Head of caudate nucleus (tissue), 42 donors: ENCODE data around the gene TECR.
"Not testable (repeated sequence)": the region's sequence is repeated elsewhere in the genome, so short reads cannot be mapped to it uniquely, and the experiment has no call there.

ENCODE experiments used
- DNase-seq, 42 donors: peaks; one replicate each; pipeline versions ENCODE4 v3.0.0 to v3.0.0-alpha.2; 2020 to 2021; ENCODE audit warnings: mixed read lengths in 7 of 42
- intact Hi-C: fragments of 100-400 bp; cut with DNase I; formaldehyde crosslinking; loops from one replicate; pipeline ENCODE4 v1.15.0; 2022

TECR gene

GRCh38 chr19:14570864-14571527 lies 41.6 kb downstream of the TECR start:
- intact Hi-C loops, result loop anchor here (5.0 to 10.0 kb wide), 2 partner anchors 121 to 314 kb away; partner anchors contain the start of genes OR7A17 and ZNF333
- DNase-seq, result no peak

DNA sequence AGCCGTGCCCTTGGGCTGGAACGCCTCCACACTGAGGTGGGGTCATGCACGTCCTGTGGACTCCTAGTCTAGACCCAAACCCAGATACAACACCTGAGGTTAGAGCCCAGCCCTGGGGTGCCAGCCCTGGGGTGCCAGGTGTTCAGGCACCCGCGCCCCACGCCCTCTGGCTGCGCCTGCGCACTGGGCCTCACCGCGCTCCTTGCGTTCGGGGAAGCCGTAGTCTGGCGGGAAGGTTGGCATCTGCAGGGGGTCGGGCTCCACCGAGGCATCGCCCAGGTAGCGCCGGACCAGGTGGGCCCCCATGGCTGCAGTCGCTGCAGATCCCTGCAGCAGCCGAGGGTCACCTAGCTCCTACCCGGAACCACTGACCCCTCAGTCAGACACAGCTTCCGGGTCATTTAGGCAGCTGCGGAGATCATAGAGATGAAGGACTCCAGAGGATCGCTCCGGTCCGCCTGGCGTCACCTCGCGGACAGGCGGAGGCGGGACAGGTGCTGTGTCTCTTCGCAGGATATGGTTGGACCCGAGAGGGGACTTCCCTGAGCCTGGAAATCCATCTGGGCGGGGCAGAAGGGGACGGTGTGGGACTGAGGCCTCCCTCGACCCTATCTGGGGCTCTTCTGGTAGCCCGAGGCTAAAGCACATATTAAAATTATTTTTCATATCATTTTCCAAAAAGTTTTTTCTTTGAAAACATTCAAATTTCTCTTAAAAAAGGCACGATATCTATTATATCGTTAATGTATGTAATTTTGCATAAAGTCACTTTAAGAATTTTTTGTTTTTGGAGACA lies 42.5 kb downstream of the TECR start, which contains the start of gene NDUFB7:
Gene NDUFB7, minus strand, starts transcription at position 372 of the 796 bp plus-strand sequence. Its CDS starts 66 bp downstream, at position 306.
- intact Hi-C loops, result loop anchor here (5.0 to 10.0 kb wide), 2 partner anchors 120 to 313 kb away; partner anchors contain the start of genes OR7A17 and ZNF333
- peak; percentile 90 to 98 (median 95) for DNase-seq

- intact Hi-C loops, result loop anchor here (10.0 kb wide), 1 partner anchor 309 kb away; the partner anchor contains the start of gene OR7A17
- no peak for DNase-seq
These were observed 46.1 kb downstream of the TECR start for GRCh38 chr19:14575428-14575980.

GRCh38 chr19:14576363-14576762 lies 47.0 kb downstream of the TECR start:
- intact Hi-C loops, result loop anchor here (10.0 kb wide), 1 partner anchor 308 kb away; the partner anchor contains the start of gene OR7A17
- DNase-seq, result no peak

- no peak for DNase-seq
- intact Hi-C loops, result loop anchor here (10.0 kb wide), 1 partner anchor 308 kb away; the partner anchor contains the start of gene OR7A17
These were observed 47.9 kb downstream of the TECR start for GRCh38 chr19:14577264-14577663.

DNA sequence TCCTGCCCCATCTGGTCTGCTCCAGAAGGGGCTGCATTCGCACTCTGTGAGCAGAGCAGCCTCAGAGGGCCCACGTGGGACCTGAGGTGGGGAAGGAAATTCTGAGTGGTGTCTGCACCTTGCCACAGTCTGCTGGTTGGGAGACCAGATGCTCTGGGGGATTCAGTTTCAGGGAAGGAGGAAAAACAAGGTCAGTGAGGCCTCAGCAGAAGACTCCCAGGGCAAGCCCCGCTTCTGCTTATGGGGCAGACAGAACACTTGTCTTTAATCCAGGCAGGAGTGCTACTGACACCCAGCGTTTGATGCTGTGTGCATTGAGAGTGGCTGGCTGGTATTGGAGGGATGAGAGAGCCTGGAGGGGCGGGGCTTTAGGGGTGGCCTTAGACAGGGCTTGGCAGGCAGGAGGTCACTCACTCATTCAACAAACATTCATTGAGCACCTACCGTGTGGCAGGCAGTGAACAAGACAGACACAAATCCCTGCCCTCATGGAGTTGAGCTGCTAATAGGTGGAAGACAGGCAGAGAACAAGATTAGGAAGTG lies 48.6 kb downstream of the TECR start:
- no peak for DNase-seq
- intact Hi-C loops, result loop anchor here (10.0 kb wide), 1 partner anchor 307 kb away; the partner anchor contains the start of gene OR7A17

DNA sequence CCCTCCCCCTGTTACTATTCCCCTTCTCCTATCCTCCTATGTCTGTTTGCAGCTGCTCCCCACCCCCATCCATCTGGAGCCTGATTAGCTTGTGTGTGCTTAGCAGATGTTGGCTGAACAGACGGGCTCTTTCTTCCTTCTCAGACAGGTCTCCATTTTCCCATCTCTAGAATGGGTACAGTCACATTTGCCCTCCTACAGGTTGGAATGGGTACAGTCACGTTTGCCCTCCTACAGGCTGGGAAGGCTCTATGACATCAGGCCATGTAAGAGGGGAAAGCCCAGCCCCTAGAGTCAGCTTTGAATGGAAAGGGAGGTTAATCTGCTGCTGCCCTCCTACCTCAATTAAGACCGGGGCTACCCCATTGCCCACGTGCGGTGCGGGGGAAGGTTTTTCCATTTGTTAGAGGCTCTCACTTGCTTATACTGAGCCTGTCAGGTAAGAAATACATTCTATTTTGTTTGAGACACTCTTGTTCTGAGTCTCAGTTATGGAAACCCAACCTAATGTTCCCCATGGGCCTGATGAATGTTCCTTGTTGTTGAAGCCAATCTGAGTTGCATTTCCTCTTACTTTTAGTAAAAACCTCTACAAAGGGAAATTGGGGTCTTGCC lies 51.3 kb downstream of the TECR start:
- DNase-seq, result no peak
- intact Hi-C loops, result no loop called here

DNA sequence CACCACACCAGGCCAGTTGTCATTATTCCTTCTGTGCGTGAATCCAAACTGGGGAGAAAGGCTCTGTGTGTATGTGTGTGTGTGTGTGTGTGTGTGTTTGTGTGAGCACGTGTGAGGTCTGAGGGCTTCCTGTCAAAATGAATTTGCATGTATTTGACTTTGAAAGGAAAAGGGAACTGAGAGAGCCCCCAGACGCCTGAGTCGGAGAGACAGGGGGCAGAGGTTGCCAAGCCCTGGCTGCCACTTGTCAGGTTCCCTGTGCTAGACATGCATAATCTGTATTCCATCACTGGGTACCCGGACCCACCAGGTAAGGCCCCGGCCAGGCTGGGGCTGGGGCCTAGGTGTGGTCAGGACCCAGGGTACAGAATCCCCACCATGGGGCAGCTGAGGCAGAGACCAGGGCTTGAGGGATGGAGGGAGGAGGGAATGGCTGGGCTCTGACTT lies 53.5 kb downstream of the TECR start, which contains the start of gene CLEC17A:
Gene CLEC17A, plus strand, starts transcription at position 191 of the 447 bp plus-strand sequence. Its CDS starts 77 bp downstream, at position 268.
- DNase-seq, result no peak

GRCh38 chr19:14584372-14584771 lies 55.0 kb downstream of the TECR start:
- not testable (repeated sequence) for DNase-seq

More for the DNA sequence above, 53.5 kb downstream of the TECR start, which contains the start of gene CLEC17A:
- intact Hi-C loops, result no loop called here

GRCh38 chr19:14585187-14585586 lies 55.8 kb downstream of the TECR start:
- intact Hi-C loops, DNase-seq: not testable (repeated sequence)

More at GRCh38 chr19:14584372-14584771, 55.0 kb downstream of the TECR start:
- intact Hi-C loops, result not testable (repeated sequence)

DNA sequence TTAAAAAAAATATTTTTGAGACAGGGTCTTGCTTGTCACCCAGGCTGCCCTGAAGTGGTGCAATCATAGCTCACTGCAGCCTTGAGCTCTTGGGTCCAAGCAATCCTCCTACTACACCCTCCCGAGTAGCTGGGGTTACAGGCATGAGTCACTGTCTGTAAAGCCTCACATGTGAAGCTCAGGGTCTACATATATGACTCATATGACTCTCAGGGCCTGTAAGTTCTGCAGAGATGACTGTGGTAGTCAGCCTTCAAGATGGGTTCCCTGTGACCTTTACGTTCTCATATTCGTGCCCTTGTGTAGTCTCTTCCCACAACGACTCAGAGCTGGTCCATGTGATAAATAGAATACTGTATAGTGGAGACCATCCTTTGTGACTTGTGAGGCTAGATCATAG lies 60.0 kb downstream of the TECR start:
- intact Hi-C loops, DNase-seq: not testable (repeated sequence)

- DNase-seq, result no peak
- intact Hi-C loops, result no loop called here
These were observed 66.2 kb downstream of the TECR start for GRCh38 chr19:14595558-14595957.

DNA sequence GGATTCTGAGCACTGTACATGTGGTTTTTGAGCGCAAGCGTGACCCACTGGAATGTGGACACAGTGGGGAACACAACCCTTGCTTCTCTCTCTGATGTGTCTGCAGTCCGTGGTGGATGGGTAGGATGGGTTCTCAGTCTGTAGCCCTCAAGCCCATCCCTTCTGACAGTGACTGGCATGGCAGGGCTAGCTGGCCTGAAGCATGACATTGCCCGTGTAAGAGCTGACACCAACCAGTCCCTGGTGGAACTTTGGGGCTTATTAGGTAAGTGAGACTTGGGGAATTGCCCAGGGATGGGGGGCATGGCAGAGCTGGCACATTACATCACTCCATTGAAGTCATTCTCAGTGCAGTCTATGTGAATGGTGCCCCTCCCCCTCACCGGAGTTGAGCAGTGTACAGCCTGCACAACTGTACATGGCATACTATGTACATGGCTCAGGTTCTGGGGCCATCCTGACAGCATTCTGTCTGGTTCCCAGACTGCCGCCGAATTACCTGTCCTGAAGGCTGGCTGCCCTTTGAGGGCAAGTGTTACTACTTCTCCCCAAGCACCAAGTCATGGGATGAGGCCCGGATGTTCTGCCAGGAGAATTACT lies 70.3 kb downstream of the TECR start:
- intact Hi-C loops, result no loop called here
- DNase-seq, result no peak

DNA sequence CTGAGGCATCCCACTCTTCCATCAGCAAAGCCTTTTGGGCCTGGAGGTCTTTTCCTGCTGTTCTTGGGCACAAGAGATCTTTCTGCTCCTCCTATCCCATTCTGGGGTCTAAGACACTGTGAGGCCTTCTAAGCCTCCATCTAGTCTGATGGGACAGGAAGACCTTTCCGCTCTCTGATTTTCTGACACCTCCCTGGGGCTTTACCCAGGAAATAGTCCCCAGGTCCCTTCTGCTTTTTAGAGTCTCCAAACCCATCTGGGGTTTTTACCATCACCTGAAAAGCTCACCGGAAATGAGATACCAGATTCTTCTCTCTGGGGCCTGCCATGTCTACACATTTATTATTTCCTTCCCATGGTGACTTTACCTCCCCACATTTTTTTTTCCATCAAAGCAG lies 74.6 kb downstream of the TECR start:
- intact Hi-C loops, result no loop called here
- DNase-seq, result no peak

DNA sequence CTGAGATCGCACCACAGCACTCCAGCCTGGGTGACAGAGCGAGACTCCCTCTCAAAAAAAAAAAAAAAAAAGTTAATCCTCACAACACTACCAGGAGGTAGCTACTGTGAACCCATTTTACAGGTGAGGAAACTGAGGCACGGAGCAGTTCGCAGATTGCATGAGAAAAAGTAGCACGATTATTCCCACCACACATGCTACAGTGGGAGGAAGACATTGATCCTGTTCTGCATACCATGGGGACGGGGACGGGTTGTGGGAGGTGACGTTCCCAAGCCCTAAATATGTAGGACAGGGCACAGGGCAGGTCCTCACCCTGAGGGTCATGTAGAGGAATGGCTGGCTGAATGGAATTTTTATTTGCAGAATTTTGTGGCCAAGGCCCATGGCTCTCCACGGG lies 77.2 kb downstream of the TECR start:
- intact Hi-C loops, result no loop called here
- DNase-seq, result no peak

DNA sequence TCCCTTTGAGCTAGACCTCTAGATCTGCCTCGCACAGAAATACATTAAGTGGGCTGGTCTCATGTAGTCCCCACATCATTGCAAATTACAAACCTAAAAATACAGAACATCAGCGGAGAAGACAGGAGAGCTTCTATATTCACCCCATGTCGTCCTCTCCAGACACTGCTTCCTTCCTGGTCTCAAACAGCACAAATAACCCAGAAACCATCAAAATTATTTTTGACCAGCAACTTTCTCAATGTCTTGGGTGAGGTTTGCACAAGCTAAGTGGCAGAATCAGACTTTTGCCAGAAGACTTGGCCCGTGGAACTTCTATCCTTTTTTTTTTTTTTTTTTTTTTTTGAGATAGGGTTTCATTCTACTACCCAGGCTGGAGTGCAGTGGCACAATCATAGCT lies 81.7 kb downstream of the TECR start:
- no peak for DNase-seq
- intact Hi-C loops, result no loop called here

- intact Hi-C loops, DNase-seq: not testable (repeated sequence)
These were observed 82.8 kb downstream of the TECR start for GRCh38 chr19:14612242-14612641.

GRCh38 chr19:14612657-14613056 lies 83.3 kb downstream of the TECR start:
- intact Hi-C loops, result no loop called here
- no peak for DNase-seq
